HepG2 (cell line): ENCODE results near the gene DMRTC1. TPM values are rescaled to one million over a fixed set of nuclear protein-coding genes. Genes with fewer than 3 reads are reported as not detected.
"Not testable (repeated sequence)": the region's sequence is repeated elsewhere in the genome, so short reads cannot be mapped to it uniquely, and the experiment has no call there.

Source experiments
- ATAC-seq: fragments of 200-7000 bp; cut with Tn5 transposase; 3 replicates; pipeline ENCODE4 v1.9.1; 2020; ENCODE audit warnings: mild to moderate bottlenecking, moderate library complexity
- BruUV-seq: library from RNA; stranded (reverse); fragments of 400-500 nt; replicated peaks from 2 replicates; lab custom pipeline; 2021; lab: Mats Ljungman, UMichigan
- CTCF ChIA-PET: fragments of 300-600 bp; formaldehyde crosslinking; extraction: SDS; loops from one replicate; lab custom pipeline; 2021; ENCODE audit warnings: low total read pairs, inconsistent platforms, low intra/inter-chr PET ratio; lab: Yijun Ruan, JAX
- POLR2A ChIA-PET: fragments of 350-600 bp; sonication (Branson Sonifier 250); formaldehyde crosslinking; loops from one replicate; lab custom pipeline; 2020; ENCODE audit warnings: antibody characterized with exemption, inconsistent platforms; lab: Yijun Ruan, JAX
- DNase-seq: peaks from one replicate; pipeline ENCODE4 v3.0.0-alpha.2; 2015; ENCODE audit warnings: low spot score
- FAIRE-seq: peaks from 3 replicates; lab custom pipeline; 2011; peaks lifted over from hg19 to GRCh38; lab: Jason Lieb, UNC
- H2AFZ ChIP-seq: one replicate; pipeline ENCODE4 v1.6.1; 2011; ENCODE audit warnings: low read length, inconsistent platforms
- H3K27ac ChIP-seq: fragments of 300-600 bp; 3 replicates; pipeline ENCODE4 v1.8.0; 2011; ENCODE audit warnings: mixed run types, mild to moderate bottlenecking, mixed read lengths, low read length, inconsistent platforms; ENCODE audit not compliant: insufficient read depth; ENCODE audit errors: extremely low read length
- H3K27me3 ChIP-seq, 2 experiments: fragments of 200-600 bp in 1 of 2; 2 replicates in 1 of 2; 3 replicates in 1 of 2; pipeline versions ENCODE4 v1.6.0 to v1.8.0; 2011; ENCODE audit warnings: low read length in 2 of 2, mild to moderate bottlenecking in 2 of 2, moderate library complexity in 2 of 2, inconsistent platforms in 1 of 2; ENCODE audit not compliant: insufficient read depth in 2 of 2, control insufficient read depth in 1 of 2
- H3K36me3 ChIP-seq, 2 experiments: fragments of 200-600 bp in 1 of 2; replicated peaks in 1 of 2; 2 replicates in 1 of 2; 3 replicates in 1 of 2; pipeline versions ENCODE4 v1.5.1 to v1.8.0; 2011; ENCODE audit warnings: low read length in 2 of 2, inconsistent platforms in 1 of 2; ENCODE audit not compliant: insufficient read depth in 2 of 2, control insufficient read depth in 1 of 2
- H3K4me1 ChIP-seq: 2 replicates; pipeline ENCODE4 v1.5.1; 2012; ENCODE audit warnings: low read length, inconsistent platforms; ENCODE audit not compliant: insufficient read depth
- H3K4me2 ChIP-seq: 2 replicates; pipeline ENCODE4 v1.6.0; 2011; ENCODE audit warnings: low read depth, low read length, inconsistent platforms
- H3K4me3 ChIP-seq, 3 experiments: fragments of 200-600 bp in 1 of 3; sonication (generic), shearing (Covaris generic) in 1 of 3; replicated peaks in 1 of 3; 2 replicates each; pipeline ENCODE4 v1.5.1; 2011 to 2016; ENCODE audit warnings: low read length in 3 of 3, inconsistent platforms in 2 of 3, low read depth in 2 of 3, mild to moderate bottlenecking in 2 of 3, control low read depth in 1 of 3, mixed read lengths in 1 of 3; ENCODE audit not compliant: insufficient read depth in 1 of 3
- H3K79me2 ChIP-seq: one replicate; pipeline ENCODE4 v1.6.1; 2011; ENCODE audit warnings: low read length, inconsistent platforms; ENCODE audit not compliant: insufficient read depth
- H3K9ac ChIP-seq: 2 replicates; pipeline ENCODE4 v1.6.0; 2011; ENCODE audit warnings: mild to moderate bottlenecking, low read depth, low read length, inconsistent platforms; ENCODE audit not compliant: insufficient read depth
- H3K9me3 ChIP-seq: 2 replicates; pipeline ENCODE4 v1.5.1; 2012; ENCODE audit warnings: mild to moderate bottlenecking, low read length
- H4K20me1 ChIP-seq: 2 replicates; pipeline ENCODE4 v1.6.0; 2011; ENCODE audit warnings: inconsistent platforms, mild to moderate bottlenecking, low read length, moderate library complexity; ENCODE audit not compliant: insufficient read depth
- WGBS: methylation state at CpG from one replicate; pipeline ENCODE4 v1.1.6; 2017; ENCODE audit warnings: low lambda C conversion rate; 5-methylcytosine and 5-hydroxymethylcytosine counted together
- in situ Hi-C: cut with HindIII; loops from 2 replicates; pipeline ENCODE4 v1.10.0; 2017; ENCODE audit warnings: low pct_unique_long_range_greater_than_20kb; ENCODE audit not compliant: extremely low pct_ligation_motif_present
- intact Hi-C: fragments of 100-400 bp; cut with micrococcal nuclease; formaldehyde crosslinking; loops from one replicate; pipeline ENCODE4 v1.10.0; 2022; ENCODE audit not compliant: unreplicated experiment
- polyA plus RNA-seq, 8 experiments: library from polyadenylated mRNA; depleted of rRNA in 3 of 8; stranded (reverse) in 7 of 8; unstranded in 1 of 8; fragments of >200 nt; fragmentation: Illumina TruSeq in 4 of 8; extraction: Trizol in 4 of 8; gene quantifications; 2 replicates each; pipeline versions ENCODE4 v1.2.1 to v1.2.3, GENCODE V29; 2011 to 2016; ENCODE audit warnings: low read depth in 4 of 8, missing spikeins in 1 of 8, mixed read lengths in 1 of 8; ENCODE audit not compliant: insufficient read depth in 1 of 8
- total RNA-seq, 5 experiments: library from RNA; depleted of rRNA; stranded (reverse); fragments of >200 nt; fragmentation: Illumina TruSeq; extraction: Trizol; gene quantifications; 2 replicates each; pipeline ENCODE4 v1.2.3, GENCODE V29; 2016; ENCODE audit warnings: low read depth in 1 of 5

The DMRTC1 gene
- total and polyA plus RNA-seq, 2 of the 13 experiments (the other 11 are each of a cell fraction or from before 2014, with no cell fraction given), result not detected

DNA sequence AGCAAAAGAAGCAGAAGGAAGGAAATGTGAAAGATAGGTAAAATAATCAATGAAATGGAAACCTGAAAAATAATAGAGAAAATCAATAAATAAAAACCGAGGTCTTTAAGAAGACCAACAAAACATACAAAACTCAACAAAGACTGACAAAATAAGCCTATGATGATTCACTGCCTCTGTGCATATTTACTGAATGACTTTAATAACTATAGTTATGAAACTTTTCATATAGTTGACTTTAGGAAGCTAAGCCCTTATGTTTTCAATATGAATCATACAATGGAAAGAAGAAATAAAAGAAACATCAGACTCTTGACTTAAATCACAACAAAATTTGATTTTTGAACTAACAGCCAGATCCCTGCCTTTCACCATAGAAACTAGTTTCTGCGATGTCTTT lies 106.1 kb downstream of the DMRTC1 start:
- H3K27me3 ChIP-seq, H3K79me2 ChIP-seq, in situ Hi-C loops, H3K9ac ChIP-seq, FAIRE-seq, H4K20me1 ChIP-seq, H3K4me3 ChIP-seq, H3K9me3 ChIP-seq, intact Hi-C loops, DNase-seq, BruUV-seq, H2AFZ ChIP-seq, H3K36me3 ChIP-seq, H3K4me1 ChIP-seq, CTCF ChIA-PET, H3K27ac ChIP-seq, POLR2A ChIA-PET, H3K4me2 ChIP-seq, ATAC-seq: not testable (repeated sequence)
- no CpG with 5 or more reads among the region's 2 CpGs for WGBS

DNA sequence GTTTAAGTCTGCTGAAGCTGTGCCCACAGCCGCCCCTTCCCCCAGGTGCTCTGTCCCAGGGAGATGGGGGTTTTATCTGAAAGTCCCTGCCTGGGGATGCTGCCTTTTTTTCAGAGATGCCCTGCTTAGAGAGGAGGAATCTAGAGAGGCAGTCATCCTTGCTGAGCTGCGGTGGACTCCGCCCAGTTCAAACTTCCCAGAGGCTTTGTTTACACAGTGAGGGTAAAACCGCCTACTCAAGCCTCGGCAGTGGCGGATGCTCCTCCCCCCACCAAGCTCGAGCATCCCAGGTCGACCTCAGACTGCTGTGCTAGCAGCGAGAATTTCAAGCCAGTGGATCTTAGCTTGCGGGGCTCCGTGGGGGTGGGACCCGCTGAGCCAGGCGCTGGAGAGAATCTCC lies 112.9 kb downstream of the DMRTC1 start:
- ATAC-seq, result peak; percentile 84
- H4K20me1 ChIP-seq, FAIRE-seq, in situ Hi-C loops, H3K79me2 ChIP-seq, BruUV-seq, H2AFZ ChIP-seq, H3K4me3 ChIP-seq, POLR2A ChIA-PET, H3K4me1 ChIP-seq, CTCF ChIA-PET, H3K27ac ChIP-seq, H3K4me2 ChIP-seq, H3K36me3 ChIP-seq, H3K27me3 ChIP-seq, H3K9me3 ChIP-seq, intact Hi-C loops, H3K9ac ChIP-seq, DNase-seq: not testable (repeated sequence)
- no CpG with 5 or more reads among the region's 13 CpGs for WGBS

Other genes starting within 250 kb of the DMRTC1 start
- 5.4 and 6.8 TPM in 2 replicates for gene PHKA1, start 229.5 kb downstream of the DMRTC1 start, total RNA-seq (2016; rRNA removed; fragmentation: Illumina TruSeq; extraction: Trizol)
- 6.6 and 6.8 TPM in 2 replicates for gene PHKA1, start 229.5 kb downstream of the DMRTC1 start, polyA plus RNA-seq (2011; rRNA removed)
- gene DMRTC1B, start 166.9 kb downstream of the DMRTC1 start, total RNA-seq (2016; rRNA removed; fragmentation: Illumina TruSeq; extraction: Trizol), result not detected in 2 replicates
- gene DMRTC1B, start 166.9 kb downstream of the DMRTC1 start, polyA plus RNA-seq (2011; rRNA removed), result not detected in 2 replicates
- gene FAM236B, start 161.2 kb downstream of the DMRTC1 start, total RNA-seq (2016; rRNA removed; fragmentation: Illumina TruSeq; extraction: Trizol), result not detected in 2 replicates
- gene FAM236B, start 161.2 kb downstream of the DMRTC1 start, polyA plus RNA-seq (2011; rRNA removed), result not detected in 2 replicates
- not detected in 2 replicates for gene FAM236D, start 135.6 kb downstream of the DMRTC1 start, total RNA-seq (2016; rRNA removed; fragmentation: Illumina TruSeq; extraction: Trizol)
- gene FAM236D, start 135.6 kb downstream of the DMRTC1 start, polyA plus RNA-seq (2011; rRNA removed), result not detected in 2 replicates
- not detected in 2 replicates for gene FAM236C, start 31.2 kb downstream of the DMRTC1 start, total RNA-seq (2016; rRNA removed; fragmentation: Illumina TruSeq; extraction: Trizol)
- gene FAM236C, start 31.2 kb downstream of the DMRTC1 start, polyA plus RNA-seq (2011; rRNA removed), result not detected in 2 replicates
- not detected in 2 replicates for gene FAM236A, start 5.6 kb downstream of the DMRTC1 start, total RNA-seq (2016; rRNA removed; fragmentation: Illumina TruSeq; extraction: Trizol)
- gene FAM236A, start 5.6 kb downstream of the DMRTC1 start, polyA plus RNA-seq (2011; rRNA removed), result not detected in 2 replicates
- gene PABPC1L2B, start 59.1 kb upstream of the DMRTC1 start, total RNA-seq (2016; rRNA removed; fragmentation: Illumina TruSeq; extraction: Trizol), result not detected in 2 replicates
- not detected in 2 replicates for gene PABPC1L2B, start 59.1 kb upstream of the DMRTC1 start, polyA plus RNA-seq (2011; rRNA removed)
- gene PABPC1L2A, start 135.7 kb upstream of the DMRTC1 start, total RNA-seq (2016; rRNA removed; fragmentation: Illumina TruSeq; extraction: Trizol), result not detected in 2 replicates
- gene PABPC1L2A, start 135.7 kb upstream of the DMRTC1 start, polyA plus RNA-seq (2011; rRNA removed), result not detected in 2 replicates